Fibroblast of skin of right biceps (primary cell): ENCODE data around the gene GTPBP2.
"Not testable (repeated sequence)": the region's sequence is repeated elsewhere in the genome, so short reads cannot be mapped to it uniquely, and the experiment has no call there.

ENCODE experiments used
- DNase-seq: peaks from one replicate; pipeline ENCODE4 v3.0.0-alpha.2; 2013

Gene GTPBP2

GRCh38 chr6:43629104-43629504 lies at the start of gene GTPBP2:
Gene GTPBP2, minus strand, starts transcription at chr6:43629264. Its CDS starts 102 bp downstream, at chr6:43629162.
- DNase-seq = peak; percentile 99

GRCh38 chr6:43678341-43678740 lies 49.3 kb upstream of the GTPBP2 start:
- DNase-seq = no peak

- DNase-seq = no peak
Measured at GRCh38 chr6:43677759-43678158, 48.7 kb upstream of the GTPBP2 start.

GRCh38 chr6:43676962-43677606 lies 48.0 kb upstream of the GTPBP2 start:
- no peak for DNase-seq

- no peak for DNase-seq
Measured at GRCh38 chr6:43674921-43675320, 45.9 kb upstream of the GTPBP2 start.

GRCh38 chr6:43674291-43674690 lies 45.2 kb upstream of the GTPBP2 start:
- no peak for DNase-seq

GRCh38 chr6:43673444-43674084 lies 44.5 kb upstream of the GTPBP2 start:
- DNase-seq = no peak

GRCh38 chr6:43671801-43672690 lies 43.0 kb upstream of the GTPBP2 start:
- no peak for DNase-seq

GRCh38 chr6:43671011-43671800 lies 42.1 kb upstream of the GTPBP2 start:
- DNase-seq = peak; percentile 29

- no peak for DNase-seq
Measured at GRCh38 chr6:43670623-43670986, 41.5 kb upstream of the GTPBP2 start.

- no peak for DNase-seq
Measured at GRCh38 chr6:43669922-43670622, 41.0 kb upstream of the GTPBP2 start.

- no peak for DNase-seq
Measured at GRCh38 chr6:43669050-43669921, 40.2 kb upstream of the GTPBP2 start.

GRCh38 chr6:43668151-43669028 lies 39.3 kb upstream of the GTPBP2 start:
- DNase-seq = peak; percentile 73

- DNase-seq = peak; percentile 62
Measured at GRCh38 chr6:43667245-43668150, 38.4 kb upstream of the GTPBP2 start.

GRCh38 chr6:43666196-43666920 lies 37.3 kb upstream of the GTPBP2 start:
- DNase-seq = no peak

GRCh38 chr6:43665376-43665775 lies 36.3 kb upstream of the GTPBP2 start:
- DNase-seq = no peak

- DNase-seq = not testable (repeated sequence)
Measured at GRCh38 chr6:43662948-43663347, 33.9 kb upstream of the GTPBP2 start.

- DNase-seq = no peak
Measured at GRCh38 chr6:43658161-43658560, 29.1 kb upstream of the GTPBP2 start.
